MM.1S (cell line): ENCODE results near the gene CRAT.

ENCODE experiments used
- DNase-seq: peaks from one replicate; pipeline ENCODE4 v3.0.0-alpha.2; 2015
- H2AFZ ChIP-seq: fragments of 300-600 bp; sonication (generic); 2 replicates; pipeline ENCODE4 v1.6.0; 2016; ENCODE audit warnings: antibody characterized with exemption, low read length
- H3F3A ChIP-seq: fragments of 300-600 bp; sonication (generic); 2 replicates; pipeline ENCODE4 v1.6.1; 2016; ENCODE audit warnings: mild to moderate bottlenecking, antibody characterized with exemption, low read length, moderate library complexity, mixed read lengths; ENCODE audit not compliant: insufficient read depth
- H3K27ac ChIP-seq: fragments of 300-600 bp; sonication (generic); 2 replicates; pipeline ENCODE4 v1.5.1; 2016; ENCODE audit warnings: mild to moderate bottlenecking, low read length
- H3K27me3 ChIP-seq: fragments of 300-600 bp; sonication (generic); replicated peaks from 2 replicates; pipeline ENCODE4 v1.6.0; 2016; ENCODE audit warnings: low read length; ENCODE audit not compliant: insufficient read depth
- H3K36me3 ChIP-seq: fragments of 300-600 bp; sonication (generic); replicated peaks from 2 replicates; pipeline ENCODE4 v1.6.1; 2016; ENCODE audit warnings: mild to moderate bottlenecking, low read length, mixed read lengths; ENCODE audit not compliant: insufficient read depth
- H3K4me1 ChIP-seq: fragments of 300-600 bp; sonication (generic); 2 replicates; pipeline ENCODE4 v1.6.1; 2016; ENCODE audit warnings: low read length, mixed read lengths
- H3K4me2 ChIP-seq: fragments of 300-600 bp; sonication (generic); 2 replicates; pipeline ENCODE4 v1.6.0; 2016; ENCODE audit warnings: low read depth, low read length
- H3K4me3 ChIP-seq: fragments of 300-600 bp; sonication (generic); 2 replicates; pipeline ENCODE4 v1.5.1; 2016; ENCODE audit warnings: low read length, mixed read lengths
- H3K79me2 ChIP-seq: fragments of 300-600 bp; sonication (generic); 2 replicates; pipeline ENCODE4 v1.6.1; 2016; ENCODE audit warnings: mixed run types, low read length, mixed read lengths
- H3K9ac ChIP-seq: fragments of 300-600 bp; sonication (generic); 2 replicates; pipeline ENCODE4 v1.6.1; 2016; ENCODE audit warnings: low read length, mixed read lengths
- H3K9me2 ChIP-seq: fragments of 300-600 bp; sonication (generic); replicated peaks from 2 replicates; pipeline ENCODE4 v1.6.1; 2016; ENCODE audit warnings: mild to moderate bottlenecking, low read length, mixed read lengths; ENCODE audit not compliant: insufficient read depth
- H3K9me3 ChIP-seq: fragments of 300-600 bp; sonication (generic); replicated peaks from 2 replicates; pipeline ENCODE4 v1.6.1; 2016; ENCODE audit warnings: mild to moderate bottlenecking, low read length, mixed read lengths; ENCODE audit not compliant: insufficient read depth
- H4K20me1 ChIP-seq: fragments of 300-600 bp; sonication (generic); 2 replicates; pipeline ENCODE4 v1.6.1; 2016; ENCODE audit warnings: mild to moderate bottlenecking, low read length, moderate library complexity, mixed read lengths; ENCODE audit not compliant: insufficient read depth
- CTCF ChIP-seq: fragments of 300-600 bp; sonication (generic); IDR thresholded peaks from 2 replicates; pipeline ENCODE4 v1.5.1; 2016; ENCODE audit warnings: antibody characterized with exemption, low read length, mixed read lengths
- EZH2 ChIP-seq: fragments of 300-600 bp; sonication (generic); optimal IDR thresholded peaks from 2 replicates; pipeline ENCODE3; 2017; ENCODE audit warnings: low read depth, mild to moderate bottlenecking, antibody characterized with exemption, low read length, mixed read lengths
- EZH2phosphoT487 ChIP-seq: fragments of 300-600 bp; sonication (generic); IDR thresholded peaks from 2 replicates; pipeline ENCODE4 v1.6.1; 2018; ENCODE audit warnings: antibody characterized with exemption, low read length

The CRAT gene

GRCh38 chr9:129078691-129079503 lies 31.7 kb downstream of the CRAT start:
- Histone ChIP-seq H3K27me3 (no peaks in the 10 kb centered on the region), H3K9ac (no peak overlapping the region), H3K4me1 (peaks cover 11% of the 10 kb centered on the region), H3K9me3 (no peaks in the 10 kb centered on the region), H4K20me1 (no peaks in the 10 kb centered on the region), H3K36me3 (no peaks in the 10 kb centered on the region), H3K79me2 (peaks cover 29% of the 10 kb centered on the region), H3K9me2 (no peaks in the 10 kb centered on the region), H2AFZ (no peak overlapping the region), H3K4me3 (no peak overlapping the region), H3K27ac (no peak overlapping the region), H3K4me2 (no peak overlapping the region), H3F3A (no peaks in the 10 kb centered on the region)
- DNase-seq = no peak
- TF ChIP-seq CTCF = no peak
- no peak for TF ChIP-seq EZH2phosphoT487
- TF ChIP-seq EZH2 = no peak

DNA sequence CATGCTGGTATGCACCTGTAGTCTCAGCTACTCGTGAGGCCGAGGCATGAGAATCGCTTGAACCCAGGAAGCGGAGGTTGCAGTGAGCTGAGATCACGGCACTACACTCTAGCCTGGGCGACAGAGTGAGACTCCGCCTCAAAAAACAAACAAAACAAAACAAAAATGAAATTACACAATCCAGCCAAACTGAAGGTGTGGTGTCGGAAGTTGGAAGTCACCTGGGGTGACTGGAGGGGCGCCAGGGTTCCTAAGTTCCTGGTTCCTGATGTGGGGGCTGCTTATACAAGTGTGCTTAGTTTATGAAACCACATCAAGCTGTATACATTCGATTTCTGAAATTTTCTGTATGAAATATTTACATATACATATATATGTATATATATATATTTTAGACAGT lies 33.4 kb downstream of the CRAT start:
- H3K79me2 ChIP-seq = peaks cover 13% of the 10 kb centered on the region
- H3K4me1 ChIP-seq = peaks cover 9% of the 10 kb centered on the region
- no peak overlapping the region for H3K27ac ChIP-seq
- no peak overlapping the region for H3K4me2 ChIP-seq
- H3K9me3 ChIP-seq = no peaks in the 10 kb centered on the region
- no peaks in the 10 kb centered on the region for H3K9me2 ChIP-seq
- H4K20me1 ChIP-seq = no peaks in the 10 kb centered on the region
- TF ChIP-seq EZH2phosphoT487 (no peak), CTCF (no peak), EZH2 (no peak)
- no peak overlapping the region for H3K4me3 ChIP-seq
- no peak for DNase-seq
- H3K27me3 ChIP-seq = no peaks in the 10 kb centered on the region
- no peaks in the 10 kb centered on the region for H3F3A ChIP-seq
- H3K9ac ChIP-seq = no peak overlapping the region
- H3K36me3 ChIP-seq = no peaks in the 10 kb centered on the region
- H2AFZ ChIP-seq = no peak overlapping the region

DNA sequence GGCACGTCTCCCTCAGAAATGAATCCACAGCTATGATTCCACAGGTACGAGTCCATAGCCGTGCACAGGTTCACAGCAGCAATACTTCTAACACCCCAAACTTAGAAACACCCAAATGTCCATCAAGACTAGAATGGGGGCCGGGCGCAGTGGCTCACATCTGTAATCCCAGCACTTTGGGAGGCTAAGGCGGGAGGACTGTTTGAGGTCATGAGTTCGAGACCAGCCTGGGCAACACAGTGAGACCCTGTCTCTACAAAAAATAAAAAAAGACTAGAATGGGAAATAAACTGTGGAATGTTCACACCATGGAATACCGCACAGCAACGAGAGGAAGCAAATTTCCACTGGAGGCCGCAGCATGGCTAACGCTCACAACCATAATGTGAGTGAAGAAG lies 34.0 kb downstream of the CRAT start:
- H3K27ac ChIP-seq = no peak overlapping the region
- H4K20me1 ChIP-seq = no peaks in the 10 kb centered on the region
- no peaks in the 10 kb centered on the region for H3K27me3 ChIP-seq
- H3K4me3 ChIP-seq = no peak overlapping the region
- no peaks in the 10 kb centered on the region for H3K9me2 ChIP-seq
- no peak overlapping the region for H3K4me2 ChIP-seq
- H3F3A ChIP-seq = no peaks in the 10 kb centered on the region
- no peak overlapping the region for H2AFZ ChIP-seq
- peaks cover 7% of the 10 kb centered on the region for H3K79me2 ChIP-seq
- no peak for TF ChIP-seq EZH2
- no peak for TF ChIP-seq EZH2phosphoT487
- TF ChIP-seq CTCF = no peak
- H3K4me1 ChIP-seq = peaks cover 4% of the 10 kb centered on the region
- no peak overlapping the region for H3K9ac ChIP-seq
- no peaks in the 10 kb centered on the region for H3K9me3 ChIP-seq
- DNase-seq = no peak
- no peaks in the 10 kb centered on the region for H3K36me3 ChIP-seq
